ENCODE results near the gene SBK3. TPM values are rescaled to one million over a fixed set of nuclear protein-coding genes. Genes with fewer than 3 reads are reported as not detected.

Gene SBK3
- total and polyA plus RNA-seq, 2 of the 8 experiments (the other 6 are each of a cell fraction or from before 2014, with no cell fraction given) = 0.76 to 1.5 TPM

- Histone ChIP-seq H3K14ac (ENCODE audit: insufficient read length) (no peak overlapping the region), H3K56ac (replicated peaks; ENCODE audit: insufficient read length, low read depth, low read length) (no peak overlapping the region), H2AK5ac (ENCODE audit: low read depth, low read length) (peak overlapping the region; percentile 95), H3K4me1 (replicated peaks in 1 of 4; ENCODE audit: control insufficient read depth in 3 of 4, insufficient read depth in 4 of 4, low read length in 3 of 4) (peaks cover 0 to 9% (median 2%) of the 10 kb centered on the region in 4 experiments; a peak in 3 of 7 replicates), H3K4me3 (ENCODE audit: extremely low read depth in 1 of 4, insufficient read depth in 2 of 4, low read depth in 3 of 4, low read length in 4 of 4) (no peak overlapping the region), H2AFZ (ENCODE audit: low read length) (no peak overlapping the region), H3K23me2 (ENCODE audit: low read depth, low read length) (no peaks in the 10 kb centered on the region), H3K79me1 (ENCODE audit: low read depth, low read length) (no peaks in the 10 kb centered on the region), H3K18ac (ENCODE audit: extremely low read depth, low read length) (no peak overlapping the region), H4K5ac (ENCODE audit: insufficient read length, low read depth, low read length) (peak overlapping the region; percentile 28), H4K91ac (replicated peaks; ENCODE audit: insufficient read length, low read length) (peak overlapping the region; percentile 95), H3K36me3 (ENCODE audit: control insufficient read depth in 2 of 4, insufficient read depth in 4 of 4, low read length in 3 of 4) (no peaks in the 10 kb centered on the region; a peak in 1 of 8 replicates), H3K9ac (replicated peaks in 1 of 4; ENCODE audit: extremely low read depth in 1 of 4, low read depth in 3 of 4, low read length in 3 of 4) (no peak overlapping the region), H2BK5ac (ENCODE audit: low read depth, low read length) (peak overlapping the region; percentile 55; the same call in 1 of the 2 replicates), H3K79me2 (ENCODE audit: control insufficient read depth in 1 of 2, insufficient read depth in 2 of 2, low read length in 2 of 2) (no peaks in the 10 kb centered on the region), H2BK12ac (ENCODE audit: low read depth, low read length) (peak overlapping the region; percentile 86; the same call in 1 of the 2 replicates), H4K20me1 (replicated peaks in 1 of 2; ENCODE audit: control insufficient read depth in 1 of 2, insufficient read depth in 2 of 2, low read length in 2 of 2) (peaks cover 0 to 9% of the 10 kb centered on the region in 2 experiments), H3K4ac (replicated peaks; ENCODE audit: insufficient read length, low read depth, low read length) (peak overlapping the region; percentile 87), H2BK20ac (ENCODE audit: low read length) (no peak overlapping the region), H2BK120ac (replicated peaks; ENCODE audit: low read depth, low read length) (no peak overlapping the region), H3K9me3 (ENCODE audit: insufficient read depth in 2 of 2, low read depth in 1 of 2, low read length in 1 of 2) (peaks cover 0 to 7% of the 10 kb centered on the region in 2 experiments; a peak in 2 of 4 replicates), H3K4me2 (ENCODE audit: insufficient read depth in 1 of 2, low read depth in 2 of 2, low read length in 2 of 2) (peak overlapping the region in 1 of 2 experiments; percentile 11; a peak in 1 of 4 replicates), H3K23ac (ENCODE audit: insufficient read length) (no peak overlapping the region), H3K27me3 (replicated peaks in 1 of 4; ENCODE audit: control insufficient read depth in 3 of 4, extremely low read depth in 1 of 4, insufficient read depth in 3 of 4, low read length in 3 of 4) (no peaks in the 10 kb centered on the region), H2BK15ac (ENCODE audit: low read length) (peak overlapping the region; percentile 93; the same call in 1 of the 2 replicates), H4K8ac (ENCODE audit: extremely low read depth, insufficient read depth, low read length) (peak overlapping the region; percentile 28), H3K27ac (ENCODE audit: low read depth, low read length) (peak overlapping the region; percentile 31; the same call in 1 of the 2 replicates)
- CTCF ChIA-PET (ENCODE audit: partially characterized antibody) = interaction anchor here (1.1 kb wide), 1 partner anchor 22 kb away, joined by 4 read pairs; no protein-coding TSS in a partner anchor
- no peak for TF ChIP-seq TAF7 (optimal IDR thresholded peaks at IDR 0.05; ENCODE audit: borderline replicate concordance, low read depth, low read length)
- TF ChIP-seq NANOG (IDR thresholded peaks at IDR 0.05; ENCODE audit: insufficient read depth, low read depth, low read length, poor library complexity, severe bottlenecking) = no peak
- no peak for TF ChIP-seq TCF12 (IDR thresholded peaks at IDR 0.05; ENCODE audit: low read depth, low read length)
- TF ChIP-seq GABPA (IDR thresholded peaks at IDR 0.05; ENCODE audit: borderline replicate concordance, insufficient read depth, low read length) = 0 out of 2 replicates have a peak, but pooled peaks have one; percentile 19
- 84% methylated on average over 35 of the region's 35 CpGs; no CpG with 5 or more reads in 1 of the 2 experiments for WGBS, 2 experiments (ENCODE audit: extremely low coverage in 1 of 2, insufficient coverage in 1 of 2, insufficient read length in 1 of 2, insufficient replicate concordance in 2 of 2, low coverage in 1 of 2, low lambda C conversion rate in 2 of 2, missing lambda C conversion rate in 1 of 2)
- FAIRE-seq (peak; percentile 7), DNase-seq (ENCODE audit: low read depth in 1 of 2, low spot score in 2 of 2) (no peak)
- POLR2A ChIA-PET (ENCODE audit: partially characterized antibody) = interaction anchor here (0.6 to 1.5 kb wide), 7 partner anchors 9 to 89 kb away, joined by 3 to 6 read pairs (median 3); no protein-coding TSS in a partner anchor
Observed at GRCh38 chr19:55526216-55527196, 18.8 kb downstream of the SBK3 start.
